Measurements from ENCODE around the gene SLC2A8. TPM values are rescaled to one million over a fixed set of nuclear protein-coding genes. Genes with fewer than 3 reads are reported as not detected.

The SLC2A8 gene
- total and polyA plus RNA-seq, 9 donors, result 10.0 to 14.5 (median 12.6) TPM

GRCh38 chr9:127358770-127359169, 38.2 kb upstream of the SLC2A8 start:
- peaks cover 2% of the 10 kb centered on the region for H3K4me1 ChIP-seq (ENCODE audit: control insufficient read depth, insufficient read depth, low read length)
- peaks cover 44% of the 10 kb centered on the region for H3K36me3 ChIP-seq (ENCODE audit: control insufficient read depth, insufficient read depth, low read length)
- DNase-seq, result no peak
- no peaks in the 10 kb centered on the region for H3K9me3 ChIP-seq (replicated peaks; ENCODE audit: control insufficient read depth, low read depth, low read length)
- no peaks in the 10 kb centered on the region for H3K27me3 ChIP-seq (ENCODE audit: control insufficient read depth, insufficient read depth, low read length)
- 100% methylated on average over 1 of the region's 3 CpGs for WGBS (ENCODE audit: insufficient coverage)
- no peak overlapping the region for H3K4me3 ChIP-seq (ENCODE audit: low read length)
- no peak overlapping the region for H3K27ac ChIP-seq (ENCODE audit: low read length)

- Histone ChIP-seq H3K27ac (ENCODE audit: low read length) (no peak overlapping the region), H3K4me3 (ENCODE audit: low read length) (no peak overlapping the region), H3K36me3 (ENCODE audit: control insufficient read depth, insufficient read depth, low read length) (peaks cover 46% of the 10 kb centered on the region), H3K9me3 (replicated peaks; ENCODE audit: control insufficient read depth, low read depth, low read length) (no peaks in the 10 kb centered on the region), H3K27me3 (ENCODE audit: control insufficient read depth, insufficient read depth, low read length) (no peaks in the 10 kb centered on the region), H3K4me1 (ENCODE audit: control insufficient read depth, insufficient read depth, low read length) (peaks cover 2% of the 10 kb centered on the region)
- 100% methylated on average over 2 of the region's 8 CpGs for WGBS (ENCODE audit: insufficient coverage)
- DNase-seq, result no peak
Observed at GRCh38 chr9:127360250-127360649, 36.7 kb upstream of the SLC2A8 start.

- Histone ChIP-seq H3K4me3 (ENCODE audit: low read length) (no peak overlapping the region), H3K27me3 (ENCODE audit: control insufficient read depth, insufficient read depth, low read length) (no peaks in the 10 kb centered on the region), H3K4me1 (ENCODE audit: control insufficient read depth, insufficient read depth, low read length) (peaks cover 2% of the 10 kb centered on the region), H3K36me3 (ENCODE audit: control insufficient read depth, insufficient read depth, low read length) (peaks cover 43% of the 10 kb centered on the region), H3K9me3 (replicated peaks; ENCODE audit: control insufficient read depth, low read depth, low read length) (no peaks in the 10 kb centered on the region), H3K27ac (ENCODE audit: low read length) (no peak overlapping the region)
- DNase-seq, result peak; percentile 33
- WGBS (ENCODE audit: insufficient coverage), result no CpG with 5 or more reads among the region's 2 CpGs
Observed at GRCh38 chr9:127360829-127361228, 36.1 kb upstream of the SLC2A8 start.

- no peaks in the 10 kb centered on the region for H3K27me3 ChIP-seq (ENCODE audit: control insufficient read depth, insufficient read depth, low read length)
- no peak for DNase-seq
- H3K27ac ChIP-seq (ENCODE audit: low read length), result no peak overlapping the region
- H3K36me3 ChIP-seq (ENCODE audit: control insufficient read depth, insufficient read depth, low read length), result peaks cover 38% of the 10 kb centered on the region
- no peaks in the 10 kb centered on the region for H3K9me3 ChIP-seq (replicated peaks; ENCODE audit: control insufficient read depth, low read depth, low read length)
- WGBS (ENCODE audit: insufficient coverage), result 69% methylated on average over 3 of the region's 3 CpGs
- peaks cover 2% of the 10 kb centered on the region for H3K4me1 ChIP-seq (ENCODE audit: control insufficient read depth, insufficient read depth, low read length)
- H3K4me3 ChIP-seq (ENCODE audit: low read length), result no peak overlapping the region
Observed at GRCh38 chr9:127361561-127361960, 35.4 kb upstream of the SLC2A8 start.

GRCh38 chr9:127362829-127363228, 34.1 kb upstream of the SLC2A8 start:
- WGBS (ENCODE audit: insufficient coverage), result 96% methylated on average over 7 of the region's 7 CpGs
- Histone ChIP-seq H3K36me3 (ENCODE audit: control insufficient read depth, insufficient read depth, low read length) (peaks cover 28% of the 10 kb centered on the region), H3K27me3 (ENCODE audit: control insufficient read depth, insufficient read depth, low read length) (no peaks in the 10 kb centered on the region), H3K4me1 (ENCODE audit: control insufficient read depth, insufficient read depth, low read length) (peaks cover 2% of the 10 kb centered on the region), H3K4me3 (ENCODE audit: low read length) (no peak overlapping the region), H3K27ac (ENCODE audit: low read length) (no peak overlapping the region), H3K9me3 (replicated peaks; ENCODE audit: control insufficient read depth, low read depth, low read length) (no peaks in the 10 kb centered on the region)
- no peak for DNase-seq

- 95% methylated on average over 8 of the region's 10 CpGs for WGBS (ENCODE audit: insufficient coverage)
- DNase-seq, result no peak
- Histone ChIP-seq H3K27me3 (ENCODE audit: control insufficient read depth, insufficient read depth, low read length) (no peaks in the 10 kb centered on the region), H3K27ac (ENCODE audit: low read length) (no peak overlapping the region), H3K9me3 (replicated peaks; ENCODE audit: control insufficient read depth, low read depth, low read length) (no peaks in the 10 kb centered on the region), H3K36me3 (ENCODE audit: control insufficient read depth, insufficient read depth, low read length) (peaks cover 25% of the 10 kb centered on the region), H3K4me3 (ENCODE audit: low read length) (no peak overlapping the region), H3K4me1 (ENCODE audit: control insufficient read depth, insufficient read depth, low read length) (peaks cover 5% of the 10 kb centered on the region)
Observed at GRCh38 chr9:127365461-127365860, 31.5 kb upstream of the SLC2A8 start.

GRCh38 chr9:127366594-127366993, 30.4 kb upstream of the SLC2A8 start:
- H3K4me1 ChIP-seq (ENCODE audit: control insufficient read depth, insufficient read depth, low read length), result peaks cover 6% of the 10 kb centered on the region
- no peak overlapping the region for H3K4me3 ChIP-seq (ENCODE audit: low read length)
- H3K27me3 ChIP-seq (ENCODE audit: control insufficient read depth, insufficient read depth, low read length), result no peaks in the 10 kb centered on the region
- H3K27ac ChIP-seq (ENCODE audit: low read length), result no peak overlapping the region
- no peaks in the 10 kb centered on the region for H3K9me3 ChIP-seq (replicated peaks; ENCODE audit: control insufficient read depth, low read depth, low read length)
- peaks cover 25% of the 10 kb centered on the region for H3K36me3 ChIP-seq (ENCODE audit: control insufficient read depth, insufficient read depth, low read length)
- peak; percentile 10 for DNase-seq
- WGBS (ENCODE audit: insufficient coverage), result 90% methylated on average over 6 of the region's 7 CpGs

- Histone ChIP-seq H3K36me3 (ENCODE audit: control insufficient read depth, insufficient read depth, low read length) (peaks cover 14% of the 10 kb centered on the region), H3K27me3 (ENCODE audit: control insufficient read depth, insufficient read depth, low read length) (no peaks in the 10 kb centered on the region), H3K4me1 (ENCODE audit: control insufficient read depth, insufficient read depth, low read length) (peaks cover 6% of the 10 kb centered on the region), H3K4me3 (ENCODE audit: low read length) (no peak overlapping the region), H3K27ac (ENCODE audit: low read length) (no peak overlapping the region), H3K9me3 (replicated peaks; ENCODE audit: control insufficient read depth, low read depth, low read length) (no peaks in the 10 kb centered on the region)
- 62% methylated on average over 2 of the region's 6 CpGs for WGBS (ENCODE audit: insufficient coverage)
- peak; percentile 39 for DNase-seq
Observed at GRCh38 chr9:127368852-127369402, 28.0 kb upstream of the SLC2A8 start.

- Histone ChIP-seq H3K27ac (ENCODE audit: low read length) (no peak overlapping the region), H3K36me3 (ENCODE audit: control insufficient read depth, insufficient read depth, low read length) (peaks cover 12% of the 10 kb centered on the region), H3K9me3 (replicated peaks; ENCODE audit: control insufficient read depth, low read depth, low read length) (no peaks in the 10 kb centered on the region), H3K4me1 (ENCODE audit: control insufficient read depth, insufficient read depth, low read length) (peaks cover 6% of the 10 kb centered on the region), H3K27me3 (ENCODE audit: control insufficient read depth, insufficient read depth, low read length) (no peaks in the 10 kb centered on the region), H3K4me3 (ENCODE audit: low read length) (no peak overlapping the region)
- 69% methylated on average over 8 of the region's 8 CpGs for WGBS (ENCODE audit: insufficient coverage)
- DNase-seq, result no peak
Observed at GRCh38 chr9:127369428-127369827, 27.5 kb upstream of the SLC2A8 start.

GRCh38 chr9:127370147-127370579, 26.8 kb upstream of the SLC2A8 start:
- Histone ChIP-seq H3K27ac (ENCODE audit: low read length) (peak overlapping the region; percentile 29), H3K9me3 (replicated peaks; ENCODE audit: control insufficient read depth, low read depth, low read length) (no peaks in the 10 kb centered on the region)
- DNase-seq, result peak; percentile 25

More at GRCh38 chr9:127370147-127370579, 26.8 kb upstream of the SLC2A8 start:
- Histone ChIP-seq H3K27me3 (ENCODE audit: control insufficient read depth, insufficient read depth, low read length) (no peaks in the 10 kb centered on the region), H3K4me3 (ENCODE audit: low read length) (no peak overlapping the region), H3K4me1 (ENCODE audit: control insufficient read depth, insufficient read depth, low read length) (peaks cover 6% of the 10 kb centered on the region), H3K36me3 (ENCODE audit: control insufficient read depth, insufficient read depth, low read length) (peaks cover 10% of the 10 kb centered on the region)
- WGBS (ENCODE audit: insufficient coverage), result 38% methylated on average over 2 of the region's 7 CpGs
